RWPE1 (cell line): ENCODE data around the gene SORL1.
"Not testable (repeated sequence)": the region's sequence is repeated elsewhere in the genome, so short reads cannot be mapped to it uniquely, and the experiment has no call there.

Source experiments
- CTCF ChIA-PET: fragments of 350-600 bp; sonication (Branson Sonifier 250); formaldehyde crosslinking; extraction: SDS; loops from one replicate; lab custom pipeline; 2021; lab: Yijun Ruan, JAX
- POLR2A ChIA-PET: fragments of 400-600 bp; formaldehyde crosslinking; extraction: SDS; loops from one replicate; lab custom pipeline; 2020; ENCODE audit warnings: antibody characterized with exemption; ENCODE audit not compliant: low non-redundant PET; lab: Yijun Ruan, JAX
- DNase-seq: peaks from one replicate; pipeline ENCODE4 v3.0.0; 2012; ENCODE audit warnings: low spot score
- H3K27ac ChIP-seq: fragments of 450-650 bp; 2 replicates; pipeline ENCODE4 v1.5.1; 2017
- CTCF ChIP-seq: fragments of 450-650 bp; conservative IDR thresholded peaks from 2 replicates; pipeline ENCODE4 v1.5.1; 2017; ENCODE audit warnings: low read depth, mild to moderate bottlenecking

SORL1 gene

GRCh38 chr11:121478226-121478894, 26.2 kb downstream of the SORL1 start:
- ChIA-PET POLR2A (no interaction called here), CTCF (interaction anchor here (0.6 to 0.7 kb wide), 2 partner anchors 31 to 309 kb away, joined by 3 to 7 read pairs; no protein-coding TSS in a partner anchor)
- H3K27ac ChIP-seq = no peak overlapping the region
- TF ChIP-seq CTCF = no peak
- peak; percentile 10 for DNase-seq

DNA sequence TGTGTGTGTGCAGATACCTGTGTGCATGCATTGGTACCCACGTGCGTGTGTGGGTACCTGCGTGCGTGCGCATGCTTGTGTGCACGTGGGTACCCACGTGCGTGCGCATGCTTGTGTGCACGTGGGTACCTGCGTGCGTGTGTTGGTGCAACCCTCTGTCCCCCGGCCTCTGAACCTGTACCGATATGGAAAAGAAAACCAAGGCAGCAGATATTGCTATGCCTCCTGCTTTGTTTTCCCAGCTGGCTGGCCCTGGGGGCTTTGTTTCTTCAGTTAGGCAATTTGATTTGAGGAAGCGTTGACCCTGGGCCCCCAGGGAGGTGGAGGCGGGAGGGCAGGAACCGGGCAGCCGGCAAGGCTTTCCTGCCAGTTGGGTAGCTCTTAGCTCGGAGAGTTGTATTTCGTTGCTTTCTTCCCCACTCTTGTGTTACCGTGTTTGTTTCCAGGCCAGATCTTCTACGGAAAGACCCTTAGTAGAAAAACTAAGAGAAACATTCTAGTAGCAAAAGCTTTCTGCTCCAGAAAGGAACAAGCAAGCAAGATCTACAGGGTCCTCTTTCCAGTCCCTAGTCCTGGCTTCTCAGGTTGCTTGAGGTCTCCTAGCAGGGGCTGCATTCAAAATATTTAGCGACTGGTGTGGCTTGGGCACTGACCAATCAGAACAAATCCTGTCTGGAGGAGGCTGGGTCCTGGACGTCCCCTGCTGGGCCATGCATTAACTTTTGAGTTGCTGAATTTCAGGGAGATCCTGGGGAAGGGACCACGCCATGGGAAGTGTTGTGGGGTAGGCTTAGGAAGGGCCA, 27.0 kb downstream of the SORL1 start:
- POLR2A ChIA-PET = no interaction called here
- no peak for DNase-seq
- no peak for TF ChIP-seq CTCF
- CTCF ChIA-PET = no interaction called here
- H3K27ac ChIP-seq = no peak overlapping the region

DNA sequence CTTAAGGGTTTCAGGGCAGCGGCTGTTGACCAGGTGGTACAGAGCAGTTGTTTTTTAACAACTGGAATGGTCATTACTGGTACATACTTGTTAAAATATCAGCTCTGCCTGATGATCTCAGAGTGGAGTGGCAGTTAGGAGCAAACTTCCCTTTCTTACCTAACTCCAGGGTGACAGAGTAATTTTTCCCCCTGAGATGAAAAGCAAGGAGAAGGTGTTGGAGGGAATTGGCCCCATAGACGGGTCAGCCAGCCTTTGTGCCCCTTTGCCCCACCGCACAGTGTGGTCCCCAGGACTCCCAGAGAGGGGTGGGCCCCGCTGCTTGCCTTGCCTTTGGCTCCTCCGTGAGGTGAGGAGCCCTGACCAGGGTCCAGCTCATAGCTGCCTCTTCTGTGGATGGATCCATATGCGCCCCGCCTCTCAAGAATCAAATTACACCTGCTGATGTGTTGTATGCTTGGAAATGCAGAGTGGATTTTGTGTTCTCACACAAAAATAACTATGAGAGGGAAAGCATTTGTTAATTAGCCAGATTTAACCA, 27.7 kb downstream of the SORL1 start:
- DNase-seq = no peak
- ChIA-PET POLR2A (no interaction called here), CTCF (interaction anchor here (0.6 kb wide), 1 partner anchor 71 kb away, joined by 3 read pairs; no protein-coding TSS in a partner anchor)
- no peak for TF ChIP-seq CTCF
- no peak overlapping the region for H3K27ac ChIP-seq

DNA sequence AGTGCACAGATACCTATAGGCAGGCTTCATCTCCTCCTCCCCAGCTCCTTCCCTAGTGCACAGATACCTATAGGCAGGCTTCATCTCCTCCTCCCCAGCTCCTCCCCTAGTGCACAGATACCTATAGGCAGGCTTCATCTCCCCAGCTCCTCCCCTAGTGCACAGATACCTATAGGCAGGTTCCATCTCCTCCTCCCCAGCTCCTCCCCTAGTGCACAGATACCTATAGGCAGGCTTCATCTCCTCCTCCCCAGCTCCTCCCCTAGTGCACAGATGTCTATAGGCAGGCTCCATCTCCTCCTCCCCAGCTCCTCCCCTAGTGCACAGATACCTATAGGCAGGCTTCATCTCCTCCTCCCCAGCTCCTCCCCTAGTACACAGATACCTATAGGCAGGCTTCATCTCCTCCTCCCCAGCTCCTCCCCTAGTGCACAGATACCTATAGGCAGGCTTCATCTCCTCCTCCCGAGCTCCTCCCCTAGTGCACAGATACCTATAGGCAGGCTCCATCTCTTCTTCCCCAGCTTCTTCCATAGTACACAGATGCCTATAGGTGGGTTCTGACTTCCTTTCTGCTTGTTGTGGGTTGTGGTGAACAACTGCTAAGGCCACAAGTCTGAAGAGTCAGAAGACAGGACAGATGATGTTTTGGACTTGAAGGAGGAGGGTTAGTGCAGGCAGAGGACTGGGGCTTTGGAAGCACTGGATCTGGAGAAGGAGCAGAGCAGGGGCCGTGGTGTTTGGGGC, 29.5 kb downstream of the SORL1 start:
- H3K27ac ChIP-seq = peak overlapping the region; percentile 53; the same call in 1 of the 2 replicates
- CTCF ChIA-PET, POLR2A ChIA-PET, DNase-seq: not testable (repeated sequence)

DNA sequence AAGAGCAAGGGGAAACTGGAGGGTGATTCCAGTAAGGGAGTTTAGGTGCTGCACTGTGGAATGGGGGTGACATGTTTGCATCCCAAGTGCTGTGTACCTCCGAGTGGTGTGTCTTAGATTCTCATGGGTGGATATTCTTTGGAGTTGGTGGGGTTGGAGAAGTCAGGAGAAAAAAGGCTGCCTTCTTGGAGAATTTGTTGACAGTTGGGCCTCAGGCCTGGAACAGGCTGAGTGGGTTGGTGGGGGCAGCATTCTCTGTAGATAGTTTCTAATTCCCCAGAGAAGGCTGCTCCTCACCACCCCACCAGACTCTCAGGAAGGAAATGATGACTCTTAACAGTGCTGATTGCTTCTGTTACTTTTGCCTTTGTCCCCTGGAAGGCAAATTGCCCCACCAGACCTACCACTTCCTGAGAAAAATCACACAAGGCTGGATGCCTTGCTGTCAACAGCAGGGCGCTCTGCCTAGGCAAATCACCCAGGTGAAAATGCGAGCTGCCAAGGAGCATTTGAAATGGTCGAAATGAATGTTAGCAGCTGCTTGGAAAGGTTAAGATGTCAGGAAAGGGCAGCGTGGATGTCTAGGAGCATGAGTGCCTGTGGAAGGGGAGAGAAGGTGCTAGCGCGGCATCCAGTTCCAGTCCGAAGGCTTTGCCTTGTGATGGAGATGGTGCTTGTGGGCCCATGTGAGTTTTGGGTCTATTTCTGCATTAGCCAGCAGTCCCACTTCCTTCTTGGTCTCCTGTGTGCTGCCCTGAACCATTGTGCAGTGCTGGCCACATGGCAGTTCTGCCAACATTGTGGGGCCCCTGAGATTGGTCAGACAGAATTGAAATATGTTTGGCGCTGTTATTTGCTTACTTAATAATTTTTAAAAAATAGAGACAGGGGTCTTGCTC, 30.4 kb downstream of the SORL1 start:
- POLR2A ChIA-PET = no interaction called here
- H3K27ac ChIP-seq = peak overlapping the region; percentile 53
- CTCF ChIA-PET = no interaction called here
- DNase-seq = no peak
- no peak for TF ChIP-seq CTCF

GRCh38 chr11:121483805-121484480, 31.8 kb downstream of the SORL1 start:
- TF ChIP-seq CTCF = no peak
- ChIA-PET POLR2A (no interaction called here), CTCF (interaction anchor here (0.6 kb wide), 1 partner anchor 164 kb away, joined by 3 read pairs; no protein-coding TSS in a partner anchor)
- no peak for DNase-seq
- no peak overlapping the region for H3K27ac ChIP-seq
